LNCAP (cell line): ENCODE measurements around the gene PMEPA1.

Experiments used
- CTCF ChIP-seq: fragments of 450-650 bp; IDR thresholded peaks from 2 replicates; pipeline ENCODE4 v1.5.1; 2017; ENCODE audit warnings: mild to moderate bottlenecking

Gene PMEPA1

GRCh38 chr20:57714409-57715267 is 4.8 kb upstream of the PMEPA1 start:
- no peak for TF ChIP-seq CTCF

- TF ChIP-seq CTCF, result no peak
These were observed 4.1 kb upstream of the PMEPA1 start for GRCh38 chr20:57713951-57714350.

- TF ChIP-seq CTCF, result no peak
These were observed 3.7 kb upstream of the PMEPA1 start for GRCh38 chr20:57713505-57713903.

GRCh38 chr20:57712851-57713504 is 3.2 kb upstream of the PMEPA1 start:
- TF ChIP-seq CTCF, result no peak

GRCh38 chr20:57712341-57712740 is 2.5 kb upstream of the PMEPA1 start:
- no peak for TF ChIP-seq CTCF

GRCh38 chr20:57711826-57712225 is 2.0 kb upstream of the PMEPA1 start:
- TF ChIP-seq CTCF, result no peak

GRCh38 chr20:57711311-57711712 is 1.5 kb upstream of the PMEPA1 start:
- TF ChIP-seq CTCF, result no peak
